Spleen (tissue), 11 donors: ENCODE results near the gene ACCS. TPM values are rescaled to one million over a fixed set of nuclear protein-coding genes. Genes with fewer than 3 reads are reported as not detected.

Experiments
- DNase-seq: peaks from one replicate; pipeline ENCODE4 v3.0.0-alpha.2; 2020
- H3K27ac ChIP-seq, 8 donors: fragments of 200-600 bp; sonication (generic) in 7 of 8; 1 replicate in 4 of 8; 2 replicates in 4 of 8; pipeline versions ENCODE4 v1.5.0 to v1.8.0; 2016 to 2021; ENCODE audit warnings: inconsistent platforms in 4 of 8, mild to moderate bottlenecking in 4 of 8, moderate library complexity in 1 of 8
- H3K27me3 ChIP-seq, 7 donors: fragments of 200-600 bp; sonication (generic) in 6 of 7; replicated peaks in 1 of 7; 1 replicate in 4 of 7; 2 replicates in 3 of 7; pipeline versions ENCODE4 v1.5.0 to v1.8.0; 2016 to 2021; ENCODE audit warnings: inconsistent platforms in 3 of 7, mild to moderate bottlenecking in 1 of 7
- H3K36me3 ChIP-seq, 6 donors: fragments of 200-600 bp; sonication (generic) in 5 of 6; 1 replicate in 4 of 6; 2 replicates in 2 of 6; pipeline versions ENCODE4 v1.5.0 to v1.8.0; 2016 to 2021; ENCODE audit warnings: inconsistent platforms in 2 of 6
- H3K4me1 ChIP-seq, 6 donors: fragments of 200-600 bp; sonication (generic) in 5 of 6; 1 replicate in 3 of 6; 2 replicates in 3 of 6; pipeline versions ENCODE4 v1.5.0 to v1.8.0; 2016 to 2021; ENCODE audit warnings: inconsistent platforms in 3 of 6
- H3K4me3 ChIP-seq, 8 donors: fragments of 200-600 bp; sonication (generic) in 7 of 8; 1 replicate in 4 of 8; 2 replicates in 4 of 8; pipeline versions ENCODE4 v1.5.0 to v1.8.0; 2016 to 2021; ENCODE audit warnings: inconsistent platforms in 4 of 8, mild to moderate bottlenecking in 4 of 8, moderate library complexity in 2 of 8
- H3K9me3 ChIP-seq, 8 donors: fragments of 200-600 bp; sonication (generic) in 7 of 8; 1 replicate in 4 of 8; 2 replicates in 4 of 8; pipeline versions ENCODE4 v1.5.0 to v1.8.0; 2016 to 2021; ENCODE audit warnings: inconsistent platforms in 4 of 8
- CTCF ChIP-seq, 11 experiments: fragments of 200-600 bp in 7 of 11; fragments of 450-650 bp in 4 of 11; sonication (generic) in 4 of 11; IDR thresholded peaks in 8 of 11; conservative IDR thresholded peaks in 3 of 11; 1 replicate in 7 of 11; 2 replicates in 4 of 11; pipeline versions ENCODE4 v1.4.0 to v1.8.0; 2016 to 2021; ENCODE audit warnings: antibody characterized with exemption in 11 of 11, inconsistent platforms in 4 of 11, mild to moderate bottlenecking in 1 of 11
- POLR2A ChIP-seq, 3 donors: fragments of 450-650 bp; IDR thresholded peaks; one replicate each; pipeline ENCODE4 v1.5.1; 2017; ENCODE audit warnings: antibody characterized with exemption in 3 of 3, mild to moderate bottlenecking in 1 of 3
- POLR2AphosphoS5 ChIP-seq, 3 donors: sonication (generic); formaldehyde crosslinking; IDR thresholded peaks; one replicate each; pipeline ENCODE4 v1.5.1; 2017; ENCODE audit warnings: antibody characterized with exemption in 3 of 3
- WGBS, 5 donors: extraction: QIAGEN DNeasy Blood & Tissue Kit in 3 of 5; methylation state at CpG; one replicate each; pipeline versions ENCODE4 v1.1.5 to v1.1.7; 2013 to 2018; 5-methylcytosine and 5-hydroxymethylcytosine counted together
- intact Hi-C: fragments of 100-400 bp; cut with DNase I; formaldehyde crosslinking; loops from one replicate; pipeline ENCODE4 v1.15.0; 2023; ENCODE audit warnings: low total_unique reads
- polyA plus RNA-seq, 3 donors: library from polyadenylated mRNA; stranded (reverse); fragments of 200-250 nt; gene quantifications; one replicate each; pipeline ENCODE4 v1.2.1, GENCODE V29; 2013
- total RNA-seq, 7 donors: library from RNA; depleted of rRNA in 3 of 7; stranded (reverse); fragments of >200 nt in 3 of 7; fragmentation: NEBNext Ultra II Directional in 4 of 7; extraction: Animal tissue kit (Norgen Biotek cat#: 25700) in 4 of 7; gene quantifications; one replicate each; pipeline versions ENCODE4 v1.1.0 to v1.2.1, GENCODE V29; 2016 to 2021
- donor health status: healthy with polysubstance abuse.
- donor health status: DM: no; HTN: no; CAD: no; lungs with moderate emphysema.
- donor health status: DM: no; HTN: no; CAD: no.
- donor health status: Bipolar disorder and iron deficiency.
- donor health status: healthy.
- donor health status: DM: no; HTN: no; CAD: no.
- donor health status: DM: yes; HTN: yes; CAD: no.

ACCS gene
- total and polyA plus RNA-seq, 10 donors = 22.4 to 87.6 (median 46.9) TPM

- Histone ChIP-seq H3K9me3 (no peaks in the 10 kb centered on the region), H3K4me1 (peaks cover 0 to 33% (median 10%) of the 10 kb centered on the region in 6 donors), H3K27me3 (no peaks in the 10 kb centered on the region), H3K4me3 (no peak overlapping the region), H3K27ac (no peak overlapping the region), H3K36me3 (peaks cover 0 to 93% (median 51%) of the 10 kb centered on the region in 6 donors)
- DNase-seq = no peak
- intact Hi-C loops = no loop called here
- TF ChIP-seq POLR2A (IDR thresholded peaks at IDR 0.05) (no peak), CTCF (IDR thresholded peaks at IDR 0.05 in 8 of 11, conservative IDR thresholded peaks at IDR 0.05 in 3 of 11) (no peak), POLR2AphosphoS5 (IDR thresholded peaks at IDR 0.05) (no peak)
- 67 to 87% (median 76%) methylated on average over 3 of the region's 3 CpGs for WGBS, 5 donors
Measured at GRCh38 chr11:44113018-44113417, 46.9 kb downstream of the ACCS start.

GRCh38 chr11:44113572-44113971 lies 47.5 kb downstream of the ACCS start:
- Histone ChIP-seq H3K9me3 (no peaks in the 10 kb centered on the region), H3K27ac (no peak overlapping the region), H3K36me3 (peaks cover 0 to 93% (median 45%) of the 10 kb centered on the region in 6 donors), H3K27me3 (no peaks in the 10 kb centered on the region), H3K4me1 (peaks cover 0 to 33% (median 10%) of the 10 kb centered on the region in 6 donors), H3K4me3 (no peak overlapping the region)
- no peak for TF ChIP-seq CTCF (IDR thresholded peaks at IDR 0.05 in 8 of 11, conservative IDR thresholded peaks at IDR 0.05 in 3 of 11)
- WGBS, 5 donors = 86 to 94% (median 89%) methylated on average over 3 of the region's 3 CpGs
- intact Hi-C loops = no loop called here
- no peak for DNase-seq

- DNase-seq = no peak
- no peak for TF ChIP-seq POLR2A (IDR thresholded peaks at IDR 0.05)
- no peak for TF ChIP-seq CTCF (IDR thresholded peaks at IDR 0.05 in 8 of 11, conservative IDR thresholded peaks at IDR 0.05 in 3 of 11)
- no peak for TF ChIP-seq POLR2AphosphoS5 (IDR thresholded peaks at IDR 0.05)
- Histone ChIP-seq H3K27me3 (no peaks in the 10 kb centered on the region), H3K36me3 (peaks cover 0 to 99% (median 42%) of the 10 kb centered on the region in 6 donors), H3K4me3 (no peak overlapping the region), H3K9me3 (no peaks in the 10 kb centered on the region), H3K4me1 (peaks cover 0 to 29% (median 4%) of the 10 kb centered on the region in 6 donors), H3K27ac (no peak overlapping the region)
- WGBS, 5 donors = 41 to 71% (median 53%) methylated on average over 3 of the region's 3 CpGs
- intact Hi-C loops = no loop called here
Measured at GRCh38 chr11:44116234-44116830, 50.3 kb downstream of the ACCS start.

- Histone ChIP-seq H3K4me3 (no peak overlapping the region), H3K36me3 (peaks cover 0 to 96% (median 29%) of the 10 kb centered on the region in 6 donors), H3K27me3 (no peaks in the 10 kb centered on the region), H3K9me3 (no peaks in the 10 kb centered on the region), H3K4me1 (peaks cover 0 to 23% (median 0%) of the 10 kb centered on the region in 6 donors), H3K27ac (no peak overlapping the region)
- TF ChIP-seq POLR2AphosphoS5 (IDR thresholded peaks at IDR 0.05) (no peak), POLR2A (IDR thresholded peaks at IDR 0.05) (no peak), CTCF (IDR thresholded peaks at IDR 0.05 in 8 of 11, conservative IDR thresholded peaks at IDR 0.05 in 3 of 11) (peak in 1 of 11 experiments; percentile 12)
- DNase-seq = no peak
- WGBS, 5 donors = 80 to 94% (median 84%) methylated on average over 5 of the region's 5 CpGs
- intact Hi-C loops = no loop called here
Measured at GRCh38 chr11:44120169-44120568, 54.1 kb downstream of the ACCS start.
